ENCODE results near the gene TOR3A. TPM values are rescaled to one million over a fixed set of nuclear protein-coding genes. Genes with fewer than 3 reads are reported as not detected.

TOR3A gene
- total RNA-seq, 3 donors from 2014 or later = 22.8 to 28.1 (median 25.3) TPM

- TF ChIP-seq CTCF (IDR thresholded peaks at IDR 0.05) = no peak
- H3K36me3 ChIP-seq (ENCODE audit: low read depth) = no peaks in the 10 kb centered on the region
- ATAC-seq = no peak
- H3K4me3 ChIP-seq = peak overlapping the region; percentile 78
- no peak for DNase-seq
- H3K9me3 ChIP-seq = no peaks in the 10 kb centered on the region
- peaks cover 20% of the 10 kb centered on the region for H3K4me1 ChIP-seq (ENCODE audit: low read depth)
- intact Hi-C loops (cut with DNase I, micrococcal nuclease) = loop anchor here in 1 of 2 donors (5.0 kb wide), 1 partner anchor 286 kb away; the partner anchor contains the start of gene AXDND1
Observed at GRCh38 chr1:179080866-179081686, 794 bp upstream of the TOR3A start.

- Histone ChIP-seq H3K4me3 (peak overlapping the region; percentile 78), H3K36me3 (ENCODE audit: low read depth) (no peaks in the 10 kb centered on the region), H3K9me3 (no peaks in the 10 kb centered on the region), H3K4me1 (ENCODE audit: low read depth) (peaks cover 20% of the 10 kb centered on the region)
- intact Hi-C loops (cut with DNase I, micrococcal nuclease) = loop anchor here in 1 of 2 donors (5.0 kb wide), 1 partner anchor 285 kb away; the partner anchor contains the start of gene AXDND1
- DNase-seq = peak; percentile 26 to 73 (median 50)
- peak; percentile 54 for ATAC-seq
- no peak for TF ChIP-seq CTCF (IDR thresholded peaks at IDR 0.05)
Observed at GRCh38 chr1:179082333-179082998, 596 bp downstream of the TOR3A start.

- no peak for TF ChIP-seq CTCF (IDR thresholded peaks at IDR 0.05)
- no peak for ATAC-seq
- intact Hi-C loops (cut with DNase I, micrococcal nuclease) = loop anchor here in 1 of 2 donors (5.0 kb wide), 1 partner anchor 284 kb away; the partner anchor contains the start of gene AXDND1
Observed at GRCh38 chr1:179082999-179083335, 1.1 kb downstream of the TOR3A start.

GRCh38 chr1:179083533-179083932 is 1.7 kb downstream of the TOR3A start:
- no peak for ATAC-seq
- intact Hi-C loops (cut with DNase I, micrococcal nuclease) = loop anchor here in 1 of 2 donors (5.0 kb wide), 1 partner anchor 284 kb away; the partner anchor contains the start of gene AXDND1
- Histone ChIP-seq H3K36me3 (ENCODE audit: low read depth) (no peaks in the 10 kb centered on the region), H3K4me1 (ENCODE audit: low read depth) (peaks cover 20% of the 10 kb centered on the region), H3K9me3 (no peaks in the 10 kb centered on the region), H3K4me3 (no peak overlapping the region)
- no peak for DNase-seq
- no peak for TF ChIP-seq CTCF (IDR thresholded peaks at IDR 0.05)

More at GRCh38 chr1:179082999-179083335, 1.1 kb downstream of the TOR3A start:
- Histone ChIP-seq H3K36me3 (ENCODE audit: low read depth) (no peaks in the 10 kb centered on the region), H3K9me3 (no peaks in the 10 kb centered on the region), H3K4me1 (ENCODE audit: low read depth) (peaks cover 20% of the 10 kb centered on the region), H3K4me3 (no peak overlapping the region)
- no peak for DNase-seq

GRCh38 chr1:179087665-179088064 is 5.8 kb downstream of the TOR3A start:
- intact Hi-C loops (cut with DNase I, micrococcal nuclease) = no loop called here
- no peak for TF ChIP-seq CTCF (IDR thresholded peaks at IDR 0.05)
- H3K36me3 ChIP-seq (ENCODE audit: low read depth) = no peaks in the 10 kb centered on the region
- no peaks in the 10 kb centered on the region for H3K9me3 ChIP-seq
- no peak for DNase-seq
- H3K4me3 ChIP-seq = no peak overlapping the region
- no peak for ATAC-seq
- H3K4me1 ChIP-seq (ENCODE audit: low read depth) = peaks cover 12% of the 10 kb centered on the region
